H1 (cell line): ENCODE measurements around the gene CAMKMT. TPM values are rescaled to one million over a fixed set of nuclear protein-coding genes. Genes with fewer than 3 reads are reported as not detected.
A peak's percentile ranks its signal among the peaks of the same experiment; 100 is the strongest.

Experiments used
- CTCF ChIA-PET: fragments of 300-600 bp; sonication (Branson Sonifier 250); formaldehyde crosslinking; loops from one replicate; lab custom pipeline; 2021; ENCODE audit not compliant: partially characterized antibody; lab: Charles Lee
- POLR2A ChIA-PET: fragments of 300-600 bp; sonication (Branson Sonifier 250); formaldehyde crosslinking; loops from one replicate; lab custom pipeline; 2021; ENCODE audit warnings: inconsistent platforms; ENCODE audit not compliant: partially characterized antibody; lab: Charles Lee
- DNase-seq, 2 experiments: peaks; one replicate each; pipeline versions ENCODE4 v3.0.0 to v3.0.0-alpha.2; 2010 to 2022; ENCODE audit warnings: low spot score in 2 of 2, low read depth in 1 of 2, mixed read lengths in 1 of 2
- FAIRE-seq: peaks from 2 replicates; lab custom pipeline; 2011; peaks lifted over from hg19 to GRCh38; lab: Jason Lieb, UNC
- H2AFZ ChIP-seq: 2 replicates; pipeline ENCODE4 v1.8.1; 2012; ENCODE audit warnings: low read length, inconsistent platforms
- H2AK5ac ChIP-seq: 2 replicates; pipeline ENCODE4 v1.6.1; 2013; ENCODE audit warnings: low read depth, low read length
- H2BK120ac ChIP-seq: replicated peaks from 2 replicates; pipeline ENCODE3; 2013; ENCODE audit warnings: low read depth, low read length, inconsistent platforms
- H2BK12ac ChIP-seq: 2 replicates; pipeline ENCODE4 v1.6.1; 2013; ENCODE audit warnings: low read depth, low read length
- H2BK15ac ChIP-seq: 2 replicates; pipeline ENCODE4 v1.6.1; 2013; ENCODE audit warnings: low read length
- H2BK20ac ChIP-seq: 2 replicates; pipeline ENCODE4 v1.6.1; 2013; ENCODE audit warnings: low read length
- H2BK5ac ChIP-seq: 2 replicates; pipeline ENCODE4 v1.6.1; 2013; ENCODE audit warnings: low read depth, low read length
- H3K14ac ChIP-seq: 2 replicates; pipeline ENCODE4 v1.6.1; 2013; ENCODE audit warnings: inconsistent platforms; ENCODE audit not compliant: insufficient read length
- H3K18ac ChIP-seq: 2 replicates; pipeline ENCODE4 v1.6.1; 2013; ENCODE audit warnings: low read length; ENCODE audit errors: extremely low read depth
- H3K23ac ChIP-seq: 2 replicates; pipeline ENCODE4 v1.6.1; 2013; ENCODE audit warnings: inconsistent platforms; ENCODE audit not compliant: insufficient read length
- H3K23me2 ChIP-seq: 2 replicates; pipeline ENCODE4 v1.6.1; 2013; ENCODE audit warnings: low read depth, low read length
- H3K27ac ChIP-seq: 2 replicates; pipeline ENCODE4 v1.6.1; 2011; ENCODE audit warnings: low read depth, low read length, inconsistent platforms
- H3K27me3 ChIP-seq, 4 experiments: replicated peaks in 1 of 4; 1 replicate in 1 of 4; 2 replicates in 3 of 4; pipeline versions ENCODE4 v1.6.1 to v1.8.1; 2011 to 2013; ENCODE audit warnings: low read length in 3 of 4, mild to moderate bottlenecking in 3 of 4, inconsistent platforms in 2 of 4, mixed read lengths in 2 of 4, moderate library complexity in 1 of 4; ENCODE audit not compliant: control insufficient read depth in 3 of 4, insufficient read depth in 3 of 4; ENCODE audit errors: extremely low read depth in 1 of 4
- H3K36me3 ChIP-seq, 4 experiments: 2 replicates each; pipeline versions ENCODE4 v1.6.1 to v1.8.1; 2011 to 2013; ENCODE audit warnings: mild to moderate bottlenecking in 4 of 4, low read length in 3 of 4, moderate library complexity in 2 of 4, control low read depth in 1 of 4, inconsistent platforms in 1 of 4; ENCODE audit not compliant: insufficient read depth in 4 of 4, control insufficient read depth in 2 of 4
- H3K4ac ChIP-seq: replicated peaks from 2 replicates; pipeline ENCODE3; 2013; ENCODE audit warnings: low read length, low read depth, mixed read lengths, inconsistent platforms; ENCODE audit not compliant: insufficient read length
- H3K4me1 ChIP-seq, 4 experiments: replicated peaks in 1 of 4; 1 replicate in 1 of 4; 2 replicates in 3 of 4; pipeline versions ENCODE4 v1.6.1 to v1.8.1; 2011 to 2013; ENCODE audit warnings: low read length in 3 of 4, inconsistent platforms in 2 of 4, mixed read lengths in 1 of 4; ENCODE audit not compliant: insufficient read depth in 4 of 4, control insufficient read depth in 3 of 4
- H3K4me2 ChIP-seq, 2 experiments: 2 replicates each; pipeline versions ENCODE4 v1.6.1 to v1.8.1; 2011 to 2013; ENCODE audit warnings: low read depth in 2 of 2, low read length in 2 of 2, control low read depth in 1 of 2, inconsistent platforms in 1 of 2, mild to moderate bottlenecking in 1 of 2; ENCODE audit not compliant: insufficient read depth in 1 of 2
- H3K4me3 ChIP-seq, 4 experiments: fragments of 200-600, 300-600 bp in 1 of 4; sonication (generic), shearing (Covaris generic), sonication (Bioruptor Twin) in 1 of 4; 2 replicates each; pipeline versions ENCODE4 v1.5.1 to v1.8.1; 2011 to 2016; ENCODE audit warnings: low read length in 4 of 4, low read depth in 3 of 4, control low read depth in 2 of 4, inconsistent platforms in 2 of 4, mild to moderate bottlenecking in 2 of 4, mixed read lengths in 1 of 4, moderate library complexity in 1 of 4; ENCODE audit not compliant: insufficient read depth in 2 of 4; ENCODE audit errors: extremely low read depth in 1 of 4
- H3K56ac ChIP-seq: replicated peaks from 2 replicates; pipeline ENCODE3; 2013; ENCODE audit warnings: low read depth, mild to moderate bottlenecking, mixed read lengths, low read length, inconsistent platforms; ENCODE audit not compliant: insufficient read length
- H3K79me1 ChIP-seq: 2 replicates; pipeline ENCODE4 v1.6.1; 2013; ENCODE audit warnings: low read depth, low read length, control low read depth
- H3K79me2 ChIP-seq, 2 experiments: 2 replicates each; pipeline versions ENCODE4 v1.6.1 to v1.8.1; 2012 to 2013; ENCODE audit warnings: low read length in 2 of 2, mild to moderate bottlenecking in 2 of 2, inconsistent platforms in 1 of 2; ENCODE audit not compliant: insufficient read depth in 2 of 2, control insufficient read depth in 1 of 2
- H3K9ac ChIP-seq, 4 experiments: replicated peaks in 1 of 4; 1 replicate in 1 of 4; 2 replicates in 3 of 4; pipeline versions ENCODE4 v1.6.1 to v1.8.1; 2011 to 2013; ENCODE audit warnings: low read depth in 3 of 4, low read length in 3 of 4, control low read depth in 2 of 4, mild to moderate bottlenecking in 2 of 4, moderate library complexity in 2 of 4, inconsistent platforms in 1 of 4; ENCODE audit errors: extremely low read depth in 1 of 4
- H3K9me3 ChIP-seq, 2 experiments: 2 replicates each; pipeline versions ENCODE4 v1.6.1 to v1.8.1; 2012 to 2013; ENCODE audit warnings: mild to moderate bottlenecking in 2 of 2, moderate library complexity in 2 of 2, control low read depth in 1 of 2, inconsistent platforms in 1 of 2, low read depth in 1 of 2, low read length in 1 of 2, mixed read lengths in 1 of 2; ENCODE audit not compliant: insufficient read depth in 2 of 2
- H4K20me1 ChIP-seq, 2 experiments: replicated peaks in 1 of 2; 2 replicates each; pipeline versions ENCODE3 to v1.8.1; 2011 to 2013; ENCODE audit warnings: inconsistent platforms in 2 of 2, low read length in 2 of 2, mild to moderate bottlenecking in 1 of 2; ENCODE audit not compliant: insufficient read depth in 2 of 2, control insufficient read depth in 1 of 2
- H4K5ac ChIP-seq: 2 replicates; pipeline ENCODE4 v1.6.1; 2013; ENCODE audit warnings: low read length, low read depth, mixed read lengths, inconsistent platforms; ENCODE audit not compliant: insufficient read length
- H4K8ac ChIP-seq: 2 replicates; pipeline ENCODE4 v1.8.0; 2013; ENCODE audit warnings: mild to moderate bottlenecking, moderate library complexity, low read length, inconsistent platforms; ENCODE audit not compliant: insufficient read depth; ENCODE audit errors: extremely low read depth
- H4K91ac ChIP-seq: replicated peaks from 2 replicates; pipeline ENCODE3; 2013; ENCODE audit warnings: low read length, mixed read lengths, inconsistent platforms; ENCODE audit not compliant: insufficient read length
- ASH2L ChIP-seq: fragments of 200-600, 300-600 bp; sonication (generic); IDR thresholded peaks from one replicate; pipeline ENCODE4 v1.7.1; 2017; ENCODE audit warnings: low read length
- CREB1 ChIP-seq: IDR thresholded peaks from 2 replicates; pipeline ENCODE4 v1.6.1; 2012; ENCODE audit warnings: inconsistent platforms
- EZH2 ChIP-seq: fragments of 200-600 bp; sonication (generic); IDR thresholded peaks from 2 replicates; pipeline ENCODE4 v1.7.1; 2012; ENCODE audit warnings: low read depth, mild to moderate bottlenecking, moderate library complexity, low read length, inconsistent platforms; ENCODE audit not compliant: severe bottlenecking
- HDAC2 ChIP-seq, 2 experiments: fragments of 300-600 bp in 1 of 2; sonication (generic) in 1 of 2; IDR thresholded peaks; 2 replicates each; pipeline ENCODE4 v1.6.1; 2011 to 2012; ENCODE audit warnings: low read depth in 2 of 2, low read length in 2 of 2, mild to moderate bottlenecking in 2 of 2, moderate library complexity in 2 of 2, borderline replicate concordance in 1 of 2, inconsistent platforms in 1 of 2
- JUN ChIP-seq: IDR thresholded peaks from 2 replicates; pipeline ENCODE4 v1.6.1; 2011; ENCODE audit warnings: low read depth, mild to moderate bottlenecking, improper control_type of control experiment, low read length
- KDM4A ChIP-seq: IDR thresholded peaks from one replicate; pipeline ENCODE4 v1.7.1; 2012; ENCODE audit warnings: low read depth, mild to moderate bottlenecking, moderate library complexity, low read length, inconsistent platforms; ENCODE audit not compliant: severe bottlenecking
- KDM5A ChIP-seq: fragments of 200-600 bp; IDR thresholded peaks from 2 replicates; pipeline ENCODE4 v1.7.1; 2012; ENCODE audit warnings: mild to moderate bottlenecking, low read length, inconsistent platforms, mixed read lengths
- MAX ChIP-seq: IDR thresholded peaks from 2 replicates; pipeline ENCODE4 v1.6.1; 2012; ENCODE audit warnings: inconsistent platforms
- POLR2A ChIP-seq, 2 experiments: IDR thresholded peaks; 1 replicate in 1 of 2; 2 replicates in 1 of 2; pipeline ENCODE4 v1.6.1; 2011; ENCODE audit warnings: low read depth in 2 of 2, low read length in 2 of 2, mild to moderate bottlenecking in 2 of 2; ENCODE audit errors: control extremely low read depth in 1 of 2
- POLR2AphosphoS5 ChIP-seq: IDR thresholded peaks from 2 replicates; pipeline ENCODE4 v1.6.1; 2011; ENCODE audit warnings: low read depth, low read length
- SRF ChIP-seq: IDR thresholded peaks from 2 replicates; pipeline ENCODE4 v1.6.1; 2011; ENCODE audit warnings: mild to moderate bottlenecking, low read depth, low read length, moderate library complexity
- TAF1 ChIP-seq: IDR thresholded peaks from 2 replicates; pipeline ENCODE4 v1.6.1; 2011; ENCODE audit warnings: mild to moderate bottlenecking, low read depth, low read length
- TEAD4 ChIP-seq: IDR thresholded peaks from 2 replicates; pipeline ENCODE4 v1.6.1; 2012; ENCODE audit warnings: low read depth, low read length, inconsistent platforms, mixed read lengths
- WGBS, 2 experiments: shearing (Covaris generic) in 1 of 2; methylation state at CpG; one replicate each; pipeline versions ENCODE4 v1.1.6 to v1.1.7; 2013 to 2015; ENCODE audit warnings: low lambda C conversion rate in 2 of 2, mixed read lengths in 2 of 2, inconsistent platforms in 1 of 2, low coverage in 1 of 2, missing lambda C conversion rate in 1 of 2; ENCODE audit not compliant: insufficient replicate concordance in 2 of 2, insufficient coverage in 1 of 2, insufficient read length in 1 of 2; ENCODE audit errors: extremely low coverage in 1 of 2, missing lambda C conversion rate in 1 of 2; 5-methylcytosine and 5-hydroxymethylcytosine counted together
- polyA plus RNA-seq, 7 experiments: library from polyadenylated mRNA; depleted of rRNA in 3 of 7; stranded (reverse) in 5 of 7; unstranded in 2 of 7; fragments of >200 nt in 5 of 7; fragments of 200-250 nt in 2 of 7; gene quantifications; 1 replicate in 5 of 7; 2 replicates in 1 of 7; 4 replicates in 1 of 7; pipeline versions ENCODE4 v1.2.1 to v1.2.3, GENCODE V29; 2011 to 2013; ENCODE audit warnings: missing spikeins in 2 of 7, mixed read lengths in 2 of 7
- total RNA-seq: library from RNA; stranded (reverse); fragmentation: NEBNext Ultra II Directional; extraction: Animal tissue kit (Norgen Biotek cat#: 25700); gene quantifications from 2 replicates; pipeline ENCODE4 v1.2.1, GENCODE V29; 2021

CAMKMT gene
- total and polyA plus RNA-seq, 2 of the 8 experiments (the other 6 are each of a cell fraction or from before 2014, with no cell fraction given), result 14.7 to 22.4 TPM

- FAIRE-seq (no peak), DNase-seq (no peak)
- CTCF ChIA-PET, result interaction anchor here (0.7 to 4.1 kb wide), 6 partner anchors 10 to 193 kb away, joined by 3 to 23 read pairs (median 3); no protein-coding TSS in a partner anchor
- Histone ChIP-seq H2BK15ac (peak overlapping the region; percentile 84; the same call in 1 of the 2 replicates), H3K14ac (no peak overlapping the region), H4K20me1 (no peaks in the 10 kb centered on the region), H2BK5ac (0 out of 2 replicates have a peak overlapping the region, but pooled peaks have one; percentile 69), H3K79me1 (no peaks in the 10 kb centered on the region), H2BK120ac (no peak overlapping the region), H3K27ac (no peak overlapping the region), H2BK20ac (no peak overlapping the region), H3K23ac (no peak overlapping the region), H3K4me3 (no peak overlapping the region), H4K5ac (no peak overlapping the region), H2AK5ac (peak overlapping the region; percentile 94; the same call in 1 of the 2 replicates), H3K56ac (no peak overlapping the region), H2AFZ (no peak overlapping the region), H3K18ac (no peak overlapping the region), H3K23me2 (no peaks in the 10 kb centered on the region), H3K4me2 (no peak overlapping the region), H4K91ac (peak overlapping the region; percentile 70), H3K4ac (no peak overlapping the region), H4K8ac (no peak overlapping the region), H3K4me1 (peaks cover 4 to 12% (median 8%) of the 10 kb centered on the region in 4 experiments; a peak in 6 of 7 replicates), H3K27me3 (no peaks in the 10 kb centered on the region), H3K9me3 (no peaks in the 10 kb centered on the region), H2BK12ac (peak overlapping the region; percentile 62; the same call in 1 of the 2 replicates), H3K36me3 (no peaks in the 10 kb centered on the region), H3K79me2 (no peaks in the 10 kb centered on the region), H3K9ac (no peak overlapping the region)
- no peak for TF ChIP-seq EZH2
- no peak for TF ChIP-seq CREB1
- no peak for TF ChIP-seq POLR2A (IDR thresholded peaks at IDR 0.05; ENCODE audit: control extremely low read depth in 1 of 2, low read depth in 2 of 2, low read length in 2 of 2)
- no peak for TF ChIP-seq TAF1
- TF ChIP-seq JUN, result no peak
- no peak for TF ChIP-seq POLR2AphosphoS5
- TF ChIP-seq HDAC2 (IDR thresholded peaks at IDR 0.05; ENCODE audit: borderline replicate concordance in 1 of 2, low read depth in 2 of 2, low read length in 2 of 2), result no peak
- no peak for TF ChIP-seq KDM4A
- TF ChIP-seq ASH2L, result no peak
- TF ChIP-seq SRF, result no peak
- no peak for TF ChIP-seq MAX
- TF ChIP-seq TEAD4, result no peak
- TF ChIP-seq KDM5A, result no peak
- POLR2A ChIA-PET, result no interaction called here
- 97% methylated on average over 2 of the region's 2 CpGs; no CpG with 5 or more reads in 1 of the 2 experiments for WGBS, 2 experiments
Measured at GRCh38 chr2:44671276-44671675, 309.5 kb downstream of the CAMKMT start.
